HUDEP-2 (cell line): ENCODE results near the gene AKAP1.
A peak's percentile ranks its signal among the peaks of the same experiment; 100 is the strongest.

Experiments used
- DNase-seq, 76 experiments: peaks; one replicate each; lab custom pipeline; 2025; ENCODE audit not compliant: unreplicated experiment in 76 of 76; lab: John Stamatoyannopoulos, UW

Gene AKAP1

DNA sequence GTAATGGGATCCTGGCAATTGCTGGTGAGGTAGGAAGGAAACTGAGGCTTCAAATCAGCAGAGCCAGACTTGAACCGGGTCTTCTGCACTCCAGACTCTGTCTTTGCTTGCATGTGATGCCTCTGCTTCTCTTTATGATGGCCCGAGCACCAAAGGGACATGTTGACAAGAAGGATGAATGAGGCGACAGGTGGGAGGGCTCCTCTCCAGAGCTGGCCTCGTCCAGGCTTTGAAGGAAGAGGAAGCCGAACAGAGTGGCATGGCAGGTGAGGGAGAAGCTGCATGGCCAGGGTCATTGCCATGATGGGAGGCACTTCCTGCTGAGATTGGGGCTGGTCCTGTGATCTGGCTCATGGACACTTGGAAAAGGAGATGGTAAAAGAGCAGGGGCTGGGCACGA is 40.8 kb downstream of the AKAP1 start:
- DNase-seq = no peak

DNA sequence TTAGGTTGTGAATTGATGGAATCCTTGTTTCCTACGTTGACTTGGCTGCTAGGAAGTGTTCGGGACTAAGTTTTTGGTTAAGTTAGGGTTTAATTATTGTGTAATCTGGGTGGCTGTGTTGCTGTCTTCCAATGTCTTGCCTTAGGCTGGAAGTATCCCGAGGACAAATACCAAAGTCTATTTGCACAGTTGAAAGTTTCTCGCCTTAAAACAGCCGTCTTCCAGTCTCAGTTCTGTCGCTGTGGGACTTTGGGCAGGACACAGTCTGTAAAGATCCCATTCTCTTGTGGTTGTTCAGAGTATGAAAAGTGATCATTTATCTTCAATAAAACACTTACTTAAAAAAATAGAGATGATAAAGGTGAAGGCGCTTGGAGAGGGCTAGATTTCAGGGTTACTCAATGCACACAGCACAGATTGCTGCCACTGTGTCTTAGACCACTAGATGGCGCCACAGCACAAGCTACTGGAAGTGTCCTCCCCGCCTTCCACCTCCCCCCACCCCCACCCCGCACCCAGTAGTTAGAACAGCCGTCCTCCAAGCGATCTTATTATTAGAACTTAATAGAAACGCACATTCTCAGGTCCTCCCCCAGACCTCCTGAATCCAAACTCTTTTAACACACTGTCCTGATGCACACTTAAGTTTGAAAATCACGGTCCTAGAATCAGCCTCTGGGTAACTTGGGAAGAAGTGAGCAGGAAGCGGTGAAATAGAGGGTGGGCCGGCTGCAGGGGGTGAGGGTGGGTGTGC is 45.8 kb downstream of the AKAP1 start:
- peak in 67 of 76 experiments; percentile 6 to 84 (median 62) for DNase-seq

DNA sequence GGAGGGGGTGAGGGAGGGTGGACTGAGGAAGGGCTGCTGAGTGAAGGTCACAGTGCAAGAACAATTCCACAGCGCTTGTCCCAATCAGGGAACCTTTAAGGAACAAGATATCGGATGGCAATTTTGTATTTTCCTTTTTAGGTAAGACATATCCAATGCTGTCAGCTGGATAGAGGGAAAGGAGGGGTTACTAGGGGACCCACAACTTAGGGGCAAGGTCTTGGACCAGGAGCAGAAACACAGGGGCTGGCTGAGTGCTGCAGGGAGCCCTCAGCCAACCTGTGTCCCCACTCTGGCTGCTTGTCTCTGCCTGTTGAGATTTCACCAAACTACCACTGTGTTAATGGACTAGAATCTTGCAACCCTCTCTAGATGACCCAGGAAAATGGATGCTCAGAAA is 47.6 kb downstream of the AKAP1 start:
- no peak for DNase-seq

DNA sequence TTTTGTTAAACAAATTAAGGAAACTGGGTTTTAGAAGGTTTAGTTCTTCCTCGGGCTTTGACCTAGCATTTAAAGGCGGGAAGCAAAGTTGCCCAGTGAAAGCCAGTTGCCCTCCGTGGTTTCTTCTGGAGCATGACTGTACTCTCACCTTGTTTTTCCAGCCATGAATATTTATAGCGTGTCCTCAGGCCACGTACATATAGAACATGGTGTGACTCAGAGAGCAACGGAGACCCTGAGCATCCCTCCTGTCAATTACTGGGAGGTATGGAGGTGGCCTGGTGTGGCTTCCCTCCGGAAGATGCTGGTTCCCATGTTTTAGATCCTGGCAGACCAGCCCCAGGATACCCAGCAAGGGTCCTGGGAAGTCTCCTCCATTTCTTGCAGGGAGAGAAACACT is 48.4 kb downstream of the AKAP1 start:
- DNase-seq = no peak

DNA sequence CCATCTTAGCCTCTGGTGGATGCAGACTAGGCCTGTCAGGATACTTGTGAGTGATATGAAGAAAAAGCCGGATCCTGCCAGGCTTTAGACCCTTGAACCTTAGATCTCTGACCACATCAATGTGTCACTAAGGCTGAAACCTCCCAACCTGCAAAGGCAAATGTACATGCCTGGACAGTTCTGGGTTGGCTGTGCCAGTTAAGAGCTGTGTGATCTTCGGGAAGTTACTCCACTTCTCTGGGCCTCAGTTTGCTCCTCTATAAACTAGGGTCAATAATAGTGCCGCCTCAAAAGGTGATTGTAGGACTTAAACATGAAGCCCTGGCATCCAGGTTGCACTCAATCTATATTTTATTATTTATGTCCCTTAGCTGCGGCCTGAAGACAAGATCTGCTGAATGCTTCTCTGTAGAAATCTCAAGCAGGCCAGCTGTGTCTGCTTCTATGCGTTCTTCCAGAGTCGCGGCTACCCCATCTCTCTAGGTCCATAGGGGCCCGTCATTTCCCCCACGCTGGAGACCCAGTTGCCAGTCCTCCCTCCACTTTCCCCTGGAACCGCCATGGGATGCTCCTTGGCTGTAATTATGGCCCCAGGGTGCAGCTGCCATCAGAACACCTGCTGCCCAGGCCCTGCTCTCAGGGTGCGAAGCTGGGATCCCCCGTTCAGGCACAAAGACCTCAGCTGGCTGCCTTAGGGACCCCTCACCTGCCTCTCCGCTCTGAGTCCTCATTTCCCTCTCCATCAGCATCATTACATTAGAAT is 50.2 kb downstream of the AKAP1 start:
- no peak for DNase-seq

DNA sequence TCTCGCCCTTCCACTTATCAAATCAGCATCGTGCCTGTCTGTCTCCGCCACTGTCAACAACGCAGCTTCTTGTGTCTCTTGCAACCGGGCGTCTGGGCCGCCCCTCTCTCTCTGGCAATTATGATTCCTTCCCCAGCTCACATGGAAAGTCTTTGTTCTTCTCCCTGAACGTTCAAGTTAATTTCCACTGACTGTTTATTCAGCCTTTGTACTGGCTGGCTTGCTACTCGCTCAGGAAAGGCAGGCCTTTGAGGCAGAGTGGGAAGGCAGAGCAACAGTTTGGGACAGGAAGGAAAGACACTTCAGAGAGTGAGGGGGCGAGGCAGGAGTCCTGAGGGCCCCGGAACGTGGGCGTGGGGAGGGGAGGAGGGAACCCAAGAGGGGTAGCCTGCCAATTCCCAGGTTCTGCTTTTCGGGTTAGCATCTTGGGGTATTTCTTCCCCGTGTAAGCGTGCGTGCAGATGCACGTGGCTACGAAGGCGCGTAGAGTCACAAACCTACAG is 50.8 kb downstream of the AKAP1 start:
- no peak for DNase-seq

DNA sequence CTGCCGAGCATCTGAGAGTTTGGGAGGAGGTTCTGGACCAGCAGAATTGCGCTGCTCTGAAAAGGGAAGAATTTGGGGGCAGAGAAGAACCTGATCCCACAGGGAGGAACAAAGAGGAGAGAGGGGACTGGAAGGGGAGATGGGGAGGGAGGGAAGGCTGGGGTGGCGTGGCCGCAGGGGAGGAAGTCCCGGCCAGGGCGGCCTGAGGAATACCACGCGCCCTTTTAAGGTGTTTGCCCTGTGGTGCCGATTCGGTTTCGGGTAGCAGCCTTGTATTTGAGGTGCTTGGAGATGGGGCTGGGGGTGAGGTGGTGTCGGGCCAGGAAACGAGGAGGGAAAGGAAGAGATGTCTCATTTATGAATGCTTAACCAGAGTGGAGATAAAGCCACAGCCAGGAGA is 51.3 kb downstream of the AKAP1 start:
- no peak for DNase-seq

DNA sequence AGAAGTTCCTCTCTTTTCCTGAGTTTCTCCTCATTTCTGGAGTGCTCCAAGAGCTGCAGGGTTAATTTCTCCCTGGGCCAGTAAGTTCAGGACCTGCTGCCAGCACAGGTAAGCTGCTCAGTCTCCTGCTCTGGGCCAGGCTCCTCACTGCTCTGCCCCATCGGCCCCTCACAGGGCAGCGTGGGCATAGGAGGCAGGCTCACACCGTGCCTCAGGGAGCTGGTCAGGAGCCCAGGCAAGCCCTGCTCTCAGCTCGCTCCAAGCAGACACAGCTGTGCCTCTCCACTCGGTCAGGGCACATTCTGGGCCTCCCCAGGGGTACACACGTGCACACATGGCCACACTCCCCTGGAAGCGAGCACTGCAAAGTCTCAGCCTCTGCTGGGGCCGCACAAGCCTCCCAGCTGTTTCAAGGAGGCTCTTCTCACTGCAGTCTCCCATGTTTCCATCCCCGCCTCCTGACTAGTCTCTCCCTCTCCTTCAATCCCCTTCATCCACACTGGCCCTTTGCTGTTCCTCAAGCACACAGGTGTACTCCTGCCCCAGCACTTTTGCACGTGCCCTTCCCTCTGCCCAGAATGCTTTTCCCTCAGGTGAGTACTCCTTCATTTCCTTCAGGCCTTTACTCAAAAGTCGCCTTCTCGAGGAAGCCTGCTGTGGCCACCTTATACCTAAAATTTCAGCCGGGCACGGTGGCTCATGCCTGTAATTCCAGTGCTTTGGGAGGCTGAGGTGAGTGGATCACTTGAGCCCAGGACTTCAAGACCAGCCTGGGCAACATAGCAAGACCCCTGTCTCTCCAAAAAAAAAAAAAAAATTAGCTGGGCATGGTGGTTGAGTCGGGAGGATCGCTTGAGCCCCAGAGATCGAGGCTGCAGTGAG is 53.2 kb downstream of the AKAP1 start:
- DNase-seq = no peak

DNA sequence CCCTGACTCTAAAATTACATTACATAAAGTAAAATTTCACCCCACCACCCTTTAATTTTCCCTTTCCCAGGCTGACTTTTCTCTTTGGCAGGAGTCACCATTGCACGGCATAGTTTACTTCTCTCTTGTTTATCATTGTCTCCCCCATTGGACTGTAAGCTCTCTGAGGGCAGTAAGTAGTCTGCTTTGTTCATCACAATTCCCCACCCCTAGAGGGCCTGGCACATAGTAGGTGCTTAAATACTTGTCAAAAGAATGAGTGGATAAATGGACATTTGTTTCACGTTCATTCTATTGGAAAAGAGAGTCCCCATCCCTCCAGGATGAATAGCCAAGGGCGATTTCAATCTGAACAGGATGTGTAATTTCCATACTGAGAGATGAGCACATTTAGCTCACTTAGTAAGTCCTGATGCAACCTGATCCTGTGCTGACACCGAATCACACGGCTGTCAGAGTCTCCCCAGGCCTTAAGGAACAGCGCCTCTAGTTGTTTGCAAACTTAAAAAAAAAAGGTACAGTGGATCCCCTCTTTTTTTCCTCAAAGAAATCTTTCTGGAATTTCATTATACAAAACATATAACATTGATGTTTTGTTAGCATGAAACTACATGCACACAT is 54.0 kb downstream of the AKAP1 start:
- DNase-seq = no peak

DNA sequence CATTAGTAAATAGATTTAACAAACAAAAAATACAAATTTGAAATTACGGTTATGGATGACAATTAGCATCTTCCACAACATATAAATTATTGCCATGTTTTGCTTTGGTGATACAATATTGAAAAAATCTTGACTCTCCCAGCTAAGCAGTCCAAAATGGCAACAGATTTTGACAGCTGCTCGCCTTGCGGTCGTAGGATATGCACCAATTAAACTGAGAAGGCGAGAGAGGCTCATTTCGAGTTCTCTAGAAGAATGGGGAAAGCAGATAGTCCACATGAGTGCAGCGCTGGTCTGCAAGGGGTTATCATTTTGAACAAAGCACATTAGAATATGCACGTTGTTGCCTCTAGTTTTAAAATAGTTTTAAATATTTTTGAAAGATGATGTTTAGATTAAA is 55.3 kb downstream of the AKAP1 start:
- DNase-seq = no peak

DNA sequence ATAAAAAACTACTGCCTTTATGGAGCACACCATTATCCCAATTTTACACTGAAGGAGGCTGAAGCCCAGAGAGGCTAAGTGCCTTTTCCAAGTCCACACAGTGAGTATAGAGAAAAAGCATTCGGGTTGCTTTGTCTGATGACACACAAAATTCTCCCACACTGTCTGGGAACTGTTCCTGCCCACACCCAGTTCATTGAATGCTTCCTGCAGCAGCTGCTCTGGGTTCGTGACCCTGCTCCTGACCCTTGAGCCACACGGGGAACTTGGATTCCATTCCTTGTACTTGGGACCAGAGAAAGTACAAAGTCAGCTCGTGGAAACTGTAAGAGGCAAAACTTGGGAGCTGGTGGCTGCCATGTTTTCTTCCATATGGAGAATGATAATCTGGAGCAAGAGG is 57.9 kb downstream of the AKAP1 start:
- DNase-seq = no peak

DNA sequence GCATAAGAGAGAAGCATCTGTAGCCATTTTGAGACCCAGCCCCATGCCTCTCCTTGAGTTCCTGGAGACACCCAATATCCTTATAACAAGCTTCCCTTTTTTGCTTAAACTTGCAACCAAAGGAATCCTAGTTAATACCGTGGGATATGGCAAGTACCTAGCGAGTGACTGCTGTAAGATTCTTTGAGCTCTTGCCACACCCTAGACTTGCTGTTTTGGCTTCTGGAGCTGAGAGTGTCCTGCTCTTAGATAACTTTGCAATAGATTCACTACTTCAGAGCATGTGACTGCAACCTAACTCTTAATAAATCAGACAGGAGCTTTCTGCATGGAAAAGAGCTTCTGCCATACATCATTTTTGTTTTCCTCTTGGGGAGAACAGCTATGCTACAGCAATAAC is 58.3 kb downstream of the AKAP1 start:
- DNase-seq = no peak

DNA sequence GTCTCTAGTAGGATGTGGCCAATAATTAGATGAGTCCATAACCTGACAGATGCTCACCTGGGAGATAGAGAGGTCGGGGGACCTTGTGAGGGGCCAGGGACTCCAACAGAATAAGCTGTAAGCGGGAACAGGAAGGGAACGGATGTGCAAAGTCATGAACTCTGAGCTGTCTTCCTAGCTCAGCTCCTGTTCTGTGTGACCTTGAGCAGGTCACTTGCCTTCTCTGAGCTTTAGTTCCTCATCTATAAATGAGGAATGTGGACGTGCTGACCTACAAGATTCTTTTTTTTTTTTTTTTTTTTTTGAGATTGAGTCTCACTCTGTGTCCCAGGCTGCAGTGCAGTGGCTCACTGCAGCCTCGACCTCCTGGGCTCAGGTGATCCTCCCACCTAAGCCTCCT is 58.9 kb downstream of the AKAP1 start:
- no peak for DNase-seq

DNA sequence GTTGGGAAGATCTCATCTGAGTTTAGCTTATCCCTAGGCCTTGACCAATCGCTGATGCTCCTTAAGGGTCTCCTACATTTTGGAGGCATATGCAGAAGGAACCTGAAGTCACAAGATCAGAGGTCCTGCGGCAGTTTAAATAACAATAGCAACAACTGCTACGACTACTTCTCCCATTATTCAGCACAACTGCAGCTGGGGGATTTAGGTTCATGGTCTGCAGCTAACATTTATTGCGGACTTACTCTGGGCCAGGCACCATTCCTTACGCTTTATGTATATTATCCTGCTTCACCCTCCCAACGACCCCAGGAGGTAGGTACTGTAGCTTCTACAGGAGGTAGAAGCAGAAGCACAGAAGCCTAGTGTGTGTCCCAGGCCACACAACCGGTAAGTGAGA is 59.5 kb downstream of the AKAP1 start:
- DNase-seq = no peak

DNA sequence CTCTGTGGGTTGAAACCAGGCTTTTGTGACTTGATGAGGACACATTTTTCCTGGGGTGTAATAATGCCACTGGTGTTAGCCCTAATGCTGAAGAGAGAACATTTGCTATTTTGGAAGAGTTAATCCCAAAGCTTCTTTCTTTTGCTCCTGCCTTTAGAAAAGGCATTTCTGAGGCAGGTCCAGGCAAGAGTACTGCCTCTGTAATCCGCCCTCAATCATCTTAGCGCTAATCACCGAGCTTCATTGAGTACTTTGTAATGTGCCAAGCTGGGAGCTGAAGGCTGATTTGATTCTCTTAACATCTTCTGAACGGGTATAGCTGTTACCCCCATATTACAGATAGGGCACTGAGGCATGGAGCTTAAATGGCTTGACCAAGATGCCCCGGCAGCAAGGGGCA is 60.3 kb downstream of the AKAP1 start:
- DNase-seq = no peak

DNA sequence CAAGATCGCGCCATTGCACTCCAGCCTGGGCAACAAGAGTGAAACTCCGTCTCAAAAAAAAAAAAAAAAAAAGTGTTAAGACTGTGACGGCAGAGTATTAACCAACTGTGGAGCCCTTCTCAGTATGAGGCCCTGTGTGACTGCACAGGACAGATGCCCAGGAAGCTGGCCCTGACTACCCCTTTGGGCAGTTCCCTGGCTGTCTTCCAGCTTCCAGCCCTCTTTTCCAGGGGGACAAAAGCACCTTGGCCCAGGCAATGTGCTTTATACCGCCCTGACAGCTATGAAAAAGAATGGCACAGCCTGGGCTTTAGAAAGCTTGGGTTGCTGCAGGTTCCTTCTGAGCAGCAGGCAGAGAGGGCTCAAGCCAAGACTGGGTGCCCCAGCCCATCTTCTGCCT is 61.2 kb downstream of the AKAP1 start:
- DNase-seq = no peak

DNA sequence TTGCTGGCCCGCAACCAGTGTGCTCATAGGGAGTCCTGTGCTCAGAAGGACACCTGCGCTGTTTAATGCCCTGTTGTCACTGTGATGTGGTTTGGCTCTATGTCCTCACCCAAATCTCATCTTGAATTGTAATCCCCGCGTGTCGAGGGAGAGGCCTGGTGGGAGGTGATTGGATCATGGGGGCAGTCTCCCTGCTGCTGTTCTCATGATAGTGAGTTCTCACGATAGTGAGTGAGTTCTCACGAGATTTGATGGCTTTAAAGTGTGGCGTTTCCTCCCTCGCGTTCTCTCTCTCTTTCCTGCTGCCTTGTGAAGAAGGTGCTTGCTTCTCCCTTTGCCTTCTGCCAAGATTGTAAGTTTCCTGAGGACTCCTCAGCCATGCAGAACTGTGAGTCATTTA is 66.8 kb downstream of the AKAP1 start:
- no peak for DNase-seq

DNA sequence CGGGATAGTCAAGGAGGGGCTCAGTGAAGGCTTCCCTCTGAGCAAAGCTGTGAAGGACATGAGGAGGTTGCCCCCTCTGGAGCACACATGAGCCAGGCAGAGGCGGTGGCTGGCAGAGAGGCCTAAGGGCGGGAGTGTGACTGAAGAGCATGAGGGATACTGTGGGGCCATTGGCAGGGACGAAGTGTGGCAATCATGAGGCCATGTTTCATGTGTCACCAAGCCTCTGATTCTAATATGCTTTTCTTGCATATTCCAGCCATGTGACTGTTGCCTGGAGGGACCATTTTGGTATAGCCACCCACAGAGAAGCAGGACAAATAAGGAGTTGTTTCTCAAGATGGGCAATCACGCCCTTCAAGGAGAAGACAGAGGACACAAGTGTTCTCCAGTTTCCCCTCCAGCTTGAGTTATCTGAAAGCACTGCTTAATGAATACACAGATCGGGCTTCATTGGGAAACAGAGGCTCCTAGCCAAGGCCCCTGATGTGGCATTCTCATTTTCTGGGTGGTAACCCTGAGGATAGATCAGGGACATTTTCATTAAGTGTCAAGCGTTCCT is 68.0 kb downstream of the AKAP1 start:
- DNase-seq = no peak

DNA sequence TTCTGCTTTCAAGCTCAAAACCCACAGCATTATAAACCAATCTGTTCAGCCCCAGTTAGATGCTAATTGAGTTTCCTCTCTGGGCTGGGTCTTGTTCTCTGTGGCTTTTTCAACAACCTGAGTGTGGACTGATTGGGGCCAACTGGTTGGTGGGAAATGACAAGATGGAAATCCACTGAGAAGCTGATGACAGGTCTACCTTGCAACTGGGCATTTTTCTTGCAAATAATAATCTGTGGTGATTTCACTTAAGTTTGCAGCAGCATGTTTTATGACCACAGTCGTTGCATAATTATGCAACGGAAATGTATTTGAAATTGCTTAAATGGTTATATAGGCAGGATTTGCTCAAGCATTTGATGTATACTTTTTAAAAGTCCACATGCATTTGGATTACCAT is 69.9 kb downstream of the AKAP1 start:
- DNase-seq = no peak

DNA sequence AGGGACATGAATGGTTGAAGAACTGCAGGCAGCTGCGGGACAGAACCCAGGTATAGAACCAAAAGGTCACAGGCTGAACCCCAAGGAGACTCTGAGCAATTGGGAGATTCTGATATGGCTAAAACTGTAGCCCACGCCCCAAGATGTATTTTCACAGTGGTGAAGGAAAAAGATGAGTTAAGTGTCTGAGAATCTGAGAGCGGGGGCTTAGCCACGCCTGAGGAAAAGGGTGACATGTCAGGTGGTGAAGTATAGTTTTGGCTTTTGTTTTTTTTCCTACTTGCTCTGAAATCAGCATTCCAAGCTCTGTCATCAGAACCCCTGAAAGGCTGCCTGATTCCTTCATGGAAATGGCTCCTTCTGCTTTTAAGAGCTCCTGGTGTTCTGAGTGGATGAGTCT is 73.3 kb downstream of the AKAP1 start:
- DNase-seq = no peak
